Caco-2 (cell line): ENCODE data around the gene PPP2R3C. TPM values are rescaled to one million over a fixed set of nuclear protein-coding genes. Genes with fewer than 3 reads are reported as not detected.
"Not testable (repeated sequence)": the region's sequence is repeated elsewhere in the genome, so short reads cannot be mapped to it uniquely, and the experiment has no call there.

Experiments
- BruUV-seq: library from RNA; stranded (reverse); fragments of 400-500 nt; replicated peaks from 2 replicates; lab custom pipeline; 2021; lab: Mats Ljungman, UMichigan
- CTCF ChIA-PET: fragments of 300-600 bp; sonication (Branson Sonifier 250); formaldehyde crosslinking; loops from one replicate; lab custom pipeline; 2022; ENCODE audit warnings: antibody characterized with exemption; lab: Charles Lee
- POLR2A ChIA-PET: fragments of 300-600 bp; sonication (Branson Sonifier 250); formaldehyde crosslinking; loops from one replicate; lab custom pipeline; 2022; ENCODE audit warnings: antibody characterized with exemption; lab: Charles Lee
- DNase-seq, 2 experiments: peaks; one replicate each; pipeline versions ENCODE4 v3.0.0 to v3.0.0-alpha.2; 2020 to 2022
- H3K27me3 ChIP-seq: replicated peaks from 2 replicates; pipeline ENCODE4 v1.6.0; 2011; ENCODE audit warnings: low read length; ENCODE audit not compliant: control insufficient read depth, insufficient read depth
- H3K36me3 ChIP-seq: 2 replicates; pipeline ENCODE4 v1.5.1; 2011; ENCODE audit warnings: low read length; ENCODE audit not compliant: control insufficient read depth, insufficient read depth
- H3K4me1 ChIP-seq: fragments of 250-450 bp; sonication (Bioruptor Pico); 2 replicates; pipeline ENCODE4 v1.5.1; 2020; ENCODE audit warnings: mild to moderate bottlenecking
- H3K4me3 ChIP-seq: 2 replicates; pipeline ENCODE4 v1.5.1; 2011; ENCODE audit warnings: low read depth, mild to moderate bottlenecking, control low read depth, low read length
- H3K9me3 ChIP-seq: fragments of 250-450 bp; sonication (Bioruptor Pico); 2 replicates; pipeline ENCODE4 v1.5.1; 2020; ENCODE audit warnings: mild to moderate bottlenecking, moderate library complexity
- H3K27ac Mint-ChIP-seq: one replicate; pipeline ENCODE4 v1.8.0; 2022; ENCODE audit warnings: mixed read lengths; ENCODE audit not compliant: unreplicated experiment
- H3K27me3 Mint-ChIP-seq: one replicate; pipeline ENCODE4 v1.8.0; 2022; ENCODE audit warnings: mixed read lengths; ENCODE audit not compliant: insufficient read depth, unreplicated experiment
- H3K36me3 Mint-ChIP-seq: one replicate; pipeline ENCODE4 v1.8.0; 2022; ENCODE audit warnings: mild to moderate bottlenecking, mixed read lengths; ENCODE audit not compliant: insufficient read depth, unreplicated experiment
- H3K4me1 Mint-ChIP-seq: one replicate; pipeline ENCODE4 v1.8.0; 2022; ENCODE audit warnings: low read depth, mixed read lengths; ENCODE audit not compliant: unreplicated experiment
- H3K4me3 Mint-ChIP-seq: one replicate; pipeline ENCODE4 v1.8.0; 2022; ENCODE audit warnings: mild to moderate bottlenecking, moderate library complexity, mixed read lengths; ENCODE audit not compliant: unreplicated experiment
- H3K9me3 Mint-ChIP-seq: one replicate; pipeline ENCODE4 v1.8.0; 2022; ENCODE audit warnings: mixed read lengths; ENCODE audit not compliant: unreplicated experiment
- CTCF ChIP-seq, 2 experiments: fragments of 200-600 bp in 1 of 2; IDR thresholded peaks; 1 replicate in 1 of 2; 2 replicates in 1 of 2; pipeline versions ENCODE4 v1.5.1 to v1.8.0; 2011 to 2022; ENCODE audit warnings: antibody characterized with exemption in 1 of 2, control low read depth in 1 of 2, inconsistent platforms in 1 of 2, low read depth in 1 of 2, low read length in 1 of 2, mild to moderate bottlenecking in 1 of 2, moderate library complexity in 1 of 2; ENCODE audit not compliant: insufficient read depth in 1 of 2, severe bottlenecking in 1 of 2, unreplicated experiment in 1 of 2
- intact Hi-C: fragments of 100-400 bp; cut with micrococcal nuclease; formaldehyde crosslinking; loops from one replicate; pipeline ENCODE4 v1.10.0; 2022; ENCODE audit not compliant: unreplicated experiment
- total RNA-seq: library from RNA; stranded (reverse); gene quantifications from 2 replicates; pipeline ENCODE4 v1.2.3, GENCODE V29; 2022

Gene PPP2R3C
- total RNA-seq, 1 experiment from 2014 or later = 23.3 TPM

- H3K4me3 ChIP-seq = no peak overlapping the region
- no peaks in the 10 kb centered on the region for H3K9me3 Mint-ChIP-seq
- H3K27me3 ChIP-seq = no peaks in the 10 kb centered on the region
- H3K9me3 ChIP-seq = no peaks in the 10 kb centered on the region
- no peaks in the 10 kb centered on the region for H3K36me3 ChIP-seq
- H3K27me3 Mint-ChIP-seq = no peaks in the 10 kb centered on the region
- DNase-seq = no peak
- H3K4me1 Mint-ChIP-seq = no peaks in the 10 kb centered on the region
- POLR2A ChIA-PET = no interaction called here
- H3K4me1 ChIP-seq = no peaks in the 10 kb centered on the region
- intact Hi-C loops = no loop called here
- no peak overlapping the region for H3K27ac Mint-ChIP-seq
- peaks cover 28% of the 10 kb centered on the region for H3K36me3 Mint-ChIP-seq
- TF ChIP-seq CTCF (IDR thresholded peaks at IDR 0.05; ENCODE audit: insufficient read depth in 1 of 2, low read depth in 1 of 2, low read length in 1 of 2, severe bottlenecking in 1 of 2, unreplicated experiment in 1 of 2) = no peak
- CTCF ChIA-PET = no interaction called here
- no TSS peak for BruUV-seq
- H3K4me3 Mint-ChIP-seq = no peak overlapping the region
These were observed 49.6 kb downstream of the PPP2R3C start for GRCh38 chr14:35072226-35072625.

DNA sequence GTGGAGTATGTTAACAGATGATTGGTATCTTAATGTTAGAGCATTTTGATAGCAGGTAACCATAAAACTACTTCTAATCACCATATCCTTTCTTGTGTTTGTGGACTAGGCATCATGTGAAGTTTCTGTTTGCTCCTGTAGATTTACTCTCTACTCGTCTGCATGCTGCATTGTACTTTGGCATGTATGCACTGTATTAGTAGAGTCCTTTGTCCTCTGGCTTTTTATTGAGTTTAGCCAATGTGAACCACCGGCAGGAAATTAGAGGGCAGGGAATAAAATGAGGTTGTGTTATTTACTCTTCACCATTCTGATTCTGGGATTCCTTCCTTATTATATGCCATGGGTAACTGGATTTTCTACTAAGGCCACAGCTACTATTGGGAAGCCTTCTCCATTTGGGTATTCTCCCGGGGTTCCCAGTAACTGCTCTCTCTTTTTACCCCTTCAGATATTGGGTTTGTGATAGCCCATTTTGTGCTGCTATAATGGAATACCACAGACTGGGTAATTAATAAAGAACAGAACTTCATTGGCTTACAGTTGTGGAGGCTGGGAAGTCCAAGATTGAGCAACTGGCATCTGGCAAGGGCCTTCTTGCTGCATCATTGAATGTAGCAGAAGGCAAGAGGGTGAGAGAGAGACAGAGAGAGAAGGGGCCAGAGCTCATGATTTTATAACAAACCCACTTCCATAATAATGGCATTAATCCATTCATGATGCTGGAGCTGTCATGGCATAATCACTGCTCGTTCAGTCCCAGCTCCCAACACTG, 53.4 kb downstream of the PPP2R3C start:
- TF ChIP-seq CTCF (IDR thresholded peaks at IDR 0.05; ENCODE audit: insufficient read depth in 1 of 2, low read depth in 1 of 2, low read length in 1 of 2, severe bottlenecking in 1 of 2, unreplicated experiment in 1 of 2) = no peak
- no peaks in the 10 kb centered on the region for H3K27me3 ChIP-seq
- DNase-seq = no peak
- H3K9me3 Mint-ChIP-seq = no peaks in the 10 kb centered on the region
- H3K4me3 Mint-ChIP-seq = no peak overlapping the region
- BruUV-seq = no TSS peak
- H3K9me3 ChIP-seq = no peaks in the 10 kb centered on the region
- CTCF ChIA-PET = no interaction called here
- no peaks in the 10 kb centered on the region for H3K36me3 ChIP-seq
- no peaks in the 10 kb centered on the region for H3K4me1 Mint-ChIP-seq
- H3K4me1 ChIP-seq = no peaks in the 10 kb centered on the region
- no peak overlapping the region for H3K27ac Mint-ChIP-seq
- H3K27me3 Mint-ChIP-seq = no peaks in the 10 kb centered on the region
- intact Hi-C loops = no loop called here
- no peak overlapping the region for H3K4me3 ChIP-seq
- POLR2A ChIA-PET = no interaction called here
- peaks cover 22% of the 10 kb centered on the region for H3K36me3 Mint-ChIP-seq

GRCh38 chr14:35065731-35066130, 56.1 kb downstream of the PPP2R3C start:
- H3K27me3 Mint-ChIP-seq, BruUV-seq, H3K27ac Mint-ChIP-seq, H3K4me3 ChIP-seq, H3K4me3 Mint-ChIP-seq, H3K36me3 ChIP-seq, H3K4me1 Mint-ChIP-seq, intact Hi-C loops, H3K27me3 ChIP-seq, CTCF ChIA-PET, H3K4me1 ChIP-seq, DNase-seq, H3K9me3 ChIP-seq, H3K9me3 Mint-ChIP-seq: not testable (repeated sequence)
- POLR2A ChIA-PET = interaction anchor here (0.6 kb wide), 2 partner anchors 49 to 65 kb away, joined by 9 to 10 read pairs; no protein-coding TSS in a partner anchor
- H3K36me3 Mint-ChIP-seq = peaks cover 19% of the 10 kb centered on the region

DNA sequence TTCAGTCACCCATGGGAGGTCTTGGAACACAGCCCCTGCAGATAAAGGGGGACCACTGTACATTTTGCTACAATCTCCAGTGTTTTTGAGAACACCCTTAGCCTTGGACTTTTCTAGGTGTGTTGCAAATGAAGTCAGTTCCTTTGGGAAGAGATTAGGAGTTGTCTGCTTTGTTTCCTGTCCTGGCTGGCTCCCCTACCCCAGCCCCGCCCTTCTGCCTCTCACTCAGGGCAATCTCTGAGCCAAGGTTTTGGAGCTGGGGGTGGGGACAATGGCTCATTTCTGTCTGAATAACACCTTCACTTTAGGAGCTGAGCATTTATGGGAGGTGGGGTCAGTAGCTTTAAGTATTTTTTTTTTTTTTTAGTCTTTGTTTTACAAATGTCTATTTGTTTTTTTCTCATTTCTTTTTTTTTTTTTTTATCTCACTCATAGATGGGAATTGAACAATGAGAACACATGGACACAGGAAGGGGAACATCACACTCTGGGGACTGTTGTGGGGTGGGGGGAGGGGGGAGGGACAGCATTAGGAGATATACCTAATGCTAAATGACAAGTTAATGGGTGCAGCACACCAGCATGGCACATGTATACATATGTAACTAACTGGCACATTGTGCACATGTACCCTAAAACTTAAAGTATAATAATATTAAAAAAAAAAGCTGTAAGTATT, 60.5 kb downstream of the PPP2R3C start:
- BruUV-seq = not testable (repeated sequence)

More for the DNA sequence above, 60.5 kb downstream of the PPP2R3C start:
- H3K27ac Mint-ChIP-seq, H3K36me3 ChIP-seq, CTCF ChIA-PET, H3K27me3 ChIP-seq, H3K9me3 ChIP-seq, intact Hi-C loops, H3K4me3 Mint-ChIP-seq, DNase-seq, H3K27me3 Mint-ChIP-seq, H3K4me1 Mint-ChIP-seq, H3K4me3 ChIP-seq, H3K9me3 Mint-ChIP-seq, H3K4me1 ChIP-seq: not testable (repeated sequence)
- POLR2A ChIA-PET = interaction anchor here (0.6 kb wide), 1 partner anchor 10 kb away, joined by 5 read pairs; no protein-coding TSS in a partner anchor
- peaks cover 23% of the 10 kb centered on the region for H3K36me3 Mint-ChIP-seq
